HG03095 (cell line): ENCODE results near the gene CFAP410.
"Not testable (repeated sequence)": the region's sequence is repeated elsewhere in the genome, so short reads cannot be mapped to it uniquely, and the experiment has no call there.

Experiments used
- ATAC-seq: cut with Tn5 transposase; IDR thresholded peaks from one replicate; pipeline ENCODE4 v1.9.1; 2021; ENCODE audit warnings: moderate library complexity; ENCODE audit not compliant: unreplicated experiment

Gene CFAP410

DNA sequence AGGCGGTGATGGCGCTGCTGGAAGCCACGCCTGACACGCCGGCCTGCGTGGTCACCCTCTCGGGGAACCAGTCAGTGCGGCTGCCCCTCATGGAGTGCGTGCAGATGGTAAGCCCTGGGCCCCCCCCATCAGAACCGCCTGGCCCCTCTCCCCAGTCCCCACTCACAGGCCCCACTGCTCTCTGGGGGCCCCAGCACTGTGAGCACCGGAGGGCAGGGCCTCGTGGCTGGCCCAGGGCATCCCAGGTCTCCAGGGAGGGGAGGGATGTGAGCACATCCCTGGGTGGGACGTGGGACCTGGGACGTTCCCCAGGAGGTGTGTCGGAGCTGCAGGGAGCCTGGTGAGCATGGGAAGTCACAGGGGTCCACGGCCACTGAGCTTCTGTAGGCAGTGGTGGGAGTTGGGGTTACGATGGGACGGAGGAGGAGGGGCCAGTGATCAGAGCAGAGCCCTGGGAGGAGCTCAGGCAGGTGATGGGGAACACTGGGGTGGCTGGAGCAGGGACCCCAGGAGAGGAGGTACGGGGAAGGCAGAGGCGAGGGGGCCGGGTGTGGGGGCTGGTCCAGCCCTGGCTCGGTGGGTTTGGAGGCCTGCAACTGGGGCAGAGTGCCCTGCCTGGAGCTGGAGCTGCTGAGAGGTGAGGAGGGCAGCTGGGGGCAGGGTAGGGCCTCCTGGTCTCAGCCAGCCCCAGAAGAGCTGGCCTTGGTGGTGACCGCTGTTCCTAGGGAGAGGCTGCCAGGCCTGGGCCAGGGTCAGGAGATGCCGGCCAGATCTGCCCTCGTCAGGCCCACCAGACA, 20.5 kb downstream of the CFAP410 start:
- no peak for ATAC-seq

DNA sequence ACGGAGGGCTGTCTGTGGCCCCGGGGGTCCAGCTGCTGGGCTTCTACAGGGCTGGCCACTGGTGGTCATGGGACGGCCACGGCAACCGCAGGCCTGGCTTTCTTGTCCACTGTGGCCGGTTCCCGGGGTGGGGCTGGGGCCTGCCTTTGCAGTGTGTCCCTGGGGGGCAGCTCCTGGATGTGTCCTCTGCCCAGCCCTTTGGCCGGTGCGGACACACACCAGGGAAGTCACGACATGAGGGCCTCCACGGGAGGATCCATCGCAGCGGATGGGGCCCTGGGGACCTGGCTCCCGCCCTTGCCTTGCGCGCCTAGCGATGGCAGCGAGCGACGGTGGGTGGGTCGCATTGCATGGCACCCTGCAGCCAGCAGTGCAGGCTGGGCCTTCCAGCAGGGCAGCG, 21.3 kb downstream of the CFAP410 start:
- ATAC-seq = no peak

GRCh38 chr21:44317241-44317782, 21.9 kb downstream of the CFAP410 start:
- no peak for ATAC-seq

DNA sequence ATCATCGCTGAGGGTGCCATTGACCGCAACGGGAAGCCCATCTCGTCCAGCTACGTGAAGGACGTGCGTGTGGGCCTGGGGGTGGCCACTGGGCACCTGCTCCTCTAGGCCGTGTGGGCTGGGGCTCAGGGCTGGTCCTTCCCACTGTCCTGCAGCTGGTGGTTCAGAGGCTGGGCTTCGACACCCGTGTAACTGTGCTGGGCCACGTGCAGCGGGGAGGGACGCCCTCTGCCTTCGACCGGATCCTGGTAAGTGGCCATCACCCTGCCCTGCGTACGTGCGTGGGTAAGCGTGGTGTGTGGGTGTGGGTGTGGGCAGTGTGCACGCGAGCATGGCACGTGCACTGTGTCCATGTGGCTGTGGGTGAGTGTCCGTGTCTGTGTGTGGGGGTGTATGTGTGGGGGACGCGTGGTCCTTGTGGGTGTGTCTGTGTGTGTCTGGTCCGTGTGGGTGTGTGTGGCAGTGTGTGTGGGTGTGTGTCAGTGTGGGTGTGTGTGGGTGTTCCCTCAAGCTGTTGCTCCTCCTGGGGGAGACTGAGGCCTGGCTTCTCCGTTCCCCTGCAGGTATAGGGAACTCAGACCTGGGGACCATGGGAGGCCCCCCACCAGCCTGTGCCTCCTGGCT, 22.8 kb downstream of the CFAP410 start:
- no peak for ATAC-seq

DNA sequence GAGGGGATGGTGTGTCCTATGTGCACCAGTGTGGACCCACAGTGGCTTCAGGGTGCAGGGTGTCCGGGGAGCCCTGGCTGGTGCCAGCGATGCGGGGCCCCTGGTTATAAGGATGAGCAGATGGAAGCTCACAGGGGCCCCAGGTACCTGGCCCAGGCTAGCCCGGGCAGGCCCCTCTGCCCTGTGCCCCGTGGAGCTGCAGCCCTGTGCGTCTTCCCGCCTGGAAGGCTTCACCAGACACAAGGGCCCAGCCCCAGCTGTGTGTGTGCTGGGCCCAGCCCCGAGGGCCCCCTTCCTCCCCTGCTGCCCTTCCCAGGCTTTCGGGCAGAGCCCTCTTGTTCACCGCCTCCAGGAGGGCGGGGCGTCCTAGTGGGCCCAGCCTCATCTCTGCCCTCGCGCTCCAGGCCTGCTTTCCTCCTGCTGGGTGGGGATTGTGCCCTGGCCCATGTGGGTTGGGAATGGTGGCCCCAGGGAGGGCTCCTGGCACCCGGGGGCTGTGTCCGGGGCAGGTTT, 23.4 kb downstream of the CFAP410 start:
- ATAC-seq = no peak

GRCh38 chr21:44314561-44314960, 24.6 kb downstream of the CFAP410 start:
- ATAC-seq = no peak

DNA sequence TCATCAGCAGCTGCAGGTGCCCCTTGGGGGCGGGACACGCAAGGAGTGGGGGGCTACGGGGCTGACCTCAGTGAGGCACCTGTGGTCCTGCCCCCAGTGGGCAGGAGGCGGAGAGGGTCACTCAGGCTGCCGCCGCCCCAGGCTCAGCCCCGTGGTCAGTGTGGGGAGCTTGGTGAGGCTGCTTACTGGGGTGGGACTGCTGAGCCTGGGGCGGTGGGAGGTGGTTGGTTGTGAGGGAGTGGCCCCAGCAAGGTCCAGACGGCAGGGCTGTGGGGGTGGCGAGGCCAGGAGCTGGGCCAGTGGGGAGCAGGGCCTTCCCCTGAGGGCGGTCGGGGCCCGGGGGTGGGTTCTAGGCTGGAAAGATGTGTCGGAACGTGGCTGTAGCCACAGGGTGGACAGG, 25.1 kb downstream of the CFAP410 start:
- no peak for ATAC-seq

DNA sequence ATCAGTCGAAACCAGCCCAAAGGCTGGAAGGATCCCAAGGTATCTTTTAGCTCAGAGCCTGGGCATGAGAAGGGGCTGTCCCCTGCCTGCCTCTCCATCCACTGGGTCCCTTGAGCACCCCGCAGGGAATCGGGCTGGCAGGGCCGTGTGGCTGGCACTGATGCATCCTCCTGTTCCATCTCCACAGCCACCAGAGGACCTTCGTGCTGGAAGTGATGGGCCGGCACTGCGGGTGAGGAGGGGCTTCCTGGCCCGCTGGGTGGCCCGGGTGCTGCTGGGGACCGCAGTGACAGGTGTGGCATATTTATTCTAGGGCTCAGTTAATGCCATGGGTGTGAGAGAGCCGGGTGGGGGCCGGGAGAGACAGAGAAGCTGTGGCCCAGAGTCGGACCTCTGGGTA, 25.7 kb downstream of the CFAP410 start:
- no peak for ATAC-seq

- ATAC-seq = no peak
Measured at GRCh38 chr21:44312716-44313115, 26.5 kb downstream of the CFAP410 start.

DNA sequence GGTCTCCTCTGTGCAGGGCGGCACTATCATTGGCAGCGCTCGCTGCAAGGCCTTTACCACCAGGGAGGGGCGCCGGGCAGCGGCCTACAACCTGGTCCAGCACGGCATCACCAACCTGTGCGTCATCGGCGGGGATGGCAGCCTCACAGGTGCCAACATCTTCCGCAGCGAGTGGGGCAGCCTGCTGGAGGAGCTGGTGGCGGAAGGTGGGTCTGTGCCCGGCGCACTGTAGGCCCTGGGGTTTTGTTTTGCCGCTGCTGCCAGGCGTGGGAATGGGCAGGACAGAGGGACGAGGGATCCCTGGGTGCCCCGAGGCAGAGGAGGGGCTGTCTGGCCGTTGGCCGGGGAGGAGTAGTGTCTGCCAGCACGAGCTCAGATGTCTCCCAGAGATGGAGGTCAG, 27.1 kb downstream of the CFAP410 start:
- ATAC-seq = no peak

GRCh38 chr21:44310628-44311507, 28.3 kb downstream of the CFAP410 start:
- ATAC-seq = no peak

DNA sequence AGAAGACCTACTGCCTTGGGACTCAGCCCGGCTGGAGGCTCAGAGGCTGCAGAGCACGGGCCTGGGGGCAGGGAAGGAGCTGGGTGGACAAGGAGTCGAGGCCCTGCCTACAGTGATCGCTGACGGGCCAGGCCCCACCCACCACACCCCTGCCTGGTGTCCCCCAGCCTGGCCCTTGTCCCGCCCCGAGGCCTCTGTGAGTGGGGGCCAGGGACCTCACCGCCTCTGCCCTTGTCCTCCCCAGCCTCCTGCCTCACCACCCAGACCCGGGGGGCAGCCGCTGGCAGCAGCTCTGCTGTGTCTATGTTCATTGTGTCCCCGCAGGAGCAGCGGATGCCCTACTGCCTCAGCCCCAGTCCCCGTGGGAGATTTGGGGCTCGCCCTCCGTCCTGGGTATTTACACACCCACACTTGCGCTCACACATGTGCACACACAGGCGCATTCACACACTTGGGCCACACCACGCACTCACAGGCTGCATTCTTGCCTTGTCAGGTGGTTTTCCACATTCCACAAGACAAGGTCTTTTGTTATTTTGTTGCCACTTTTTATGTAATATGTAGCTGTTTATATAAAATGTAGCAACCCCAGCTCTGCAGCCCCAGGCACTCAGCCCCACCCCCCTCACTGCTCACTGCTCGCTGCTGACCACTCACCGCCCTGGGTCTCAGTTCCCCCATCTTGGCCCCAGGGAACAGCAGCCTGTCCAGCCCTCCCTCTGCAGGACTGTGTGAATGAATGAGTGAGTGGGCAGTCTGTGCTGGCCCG, 32.1 kb downstream of the CFAP410 start:
- ATAC-seq = no peak

GRCh38 chr21:44305691-44306090, 33.5 kb downstream of the CFAP410 start:
- ATAC-seq = no peak

DNA sequence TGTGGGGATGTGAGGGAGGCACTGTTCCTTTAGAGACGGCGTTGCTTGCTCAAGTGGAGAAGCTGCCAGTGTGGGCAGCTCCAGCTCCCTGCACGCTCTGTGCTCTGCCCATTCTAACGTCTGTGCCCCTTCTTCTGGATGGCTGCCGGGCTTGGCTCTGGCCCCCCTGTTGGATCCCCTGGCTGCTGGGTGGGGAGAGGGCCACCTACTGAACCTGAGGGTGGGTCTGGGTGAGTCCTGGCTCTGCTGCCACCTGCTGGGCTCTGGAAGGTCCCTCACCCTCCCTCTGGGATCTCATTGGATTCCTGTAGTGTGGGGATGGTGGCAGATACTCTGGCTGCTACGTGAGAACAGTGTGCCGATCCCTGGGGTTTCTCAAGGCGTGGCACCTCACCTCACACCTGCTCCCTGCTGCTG, 34.3 kb downstream of the CFAP410 start:
- ATAC-seq = no peak

GRCh38 chr21:44304011-44304616, 35.1 kb downstream of the CFAP410 start:
- no peak for ATAC-seq

- no peak for ATAC-seq
Measured at GRCh38 chr21:44303490-44303981, 35.7 kb downstream of the CFAP410 start.

DNA sequence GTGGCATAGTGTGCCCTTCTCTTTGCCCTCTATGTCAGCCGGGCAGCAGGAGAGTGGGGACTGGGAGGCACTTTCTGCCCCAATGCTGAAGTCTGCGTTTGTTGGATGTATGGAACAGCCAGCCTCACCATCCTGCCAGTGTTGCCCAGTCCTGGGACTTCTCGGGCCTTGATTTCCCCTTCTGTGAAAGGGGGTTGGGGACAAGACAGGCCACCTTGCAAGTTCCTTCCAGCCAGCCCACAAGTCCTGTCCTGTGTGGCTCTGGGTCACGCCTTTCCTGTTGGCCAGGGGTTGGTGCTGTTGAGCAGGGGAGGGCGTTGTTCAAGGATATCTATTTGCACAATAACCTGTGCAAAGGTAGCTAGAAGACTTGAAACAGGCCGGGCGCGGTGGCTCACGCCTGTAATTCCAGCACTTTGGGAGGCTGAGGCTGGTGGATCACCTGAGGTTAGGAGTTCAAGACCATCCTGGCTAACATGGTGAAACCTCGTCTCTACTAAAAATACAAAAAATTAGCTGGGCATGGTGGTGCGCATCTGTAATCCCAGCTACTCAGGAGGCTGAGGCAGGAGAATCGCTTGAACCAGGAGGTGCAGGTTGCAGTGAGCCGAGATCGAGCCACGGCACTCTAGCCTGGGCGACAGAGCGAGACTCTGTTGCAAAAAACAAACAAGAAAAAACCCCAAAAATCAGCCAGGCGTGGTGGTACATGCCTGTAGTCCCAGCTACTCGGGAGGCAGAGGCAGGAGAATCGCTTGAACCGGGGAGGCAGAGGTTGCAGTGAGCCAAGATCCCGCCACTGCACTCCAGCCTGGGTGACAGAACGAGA, 36.4 kb downstream of the CFAP410 start:
- not testable (repeated sequence) for ATAC-seq

DNA sequence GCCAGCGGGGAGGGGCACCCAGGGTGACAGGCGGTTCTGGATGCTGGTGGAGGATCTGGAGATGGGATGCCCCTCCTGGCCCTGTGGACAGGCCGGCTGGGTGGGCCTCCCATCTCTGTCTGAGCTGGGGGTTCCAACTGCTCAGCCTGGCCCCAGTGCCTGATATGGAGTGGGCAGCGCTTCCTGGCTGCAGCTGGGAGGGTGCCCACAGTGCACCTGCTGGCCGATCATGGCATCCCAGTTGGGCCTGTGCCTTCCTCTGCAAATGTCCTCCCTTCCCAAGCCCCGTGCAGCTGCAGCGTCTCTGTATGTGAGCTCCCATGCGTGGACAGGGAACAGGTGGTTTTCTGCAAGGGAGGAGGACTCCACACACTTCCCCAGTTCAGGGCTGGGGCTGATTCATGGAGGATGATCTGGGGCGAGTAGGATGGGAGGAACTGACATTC, 37.2 kb downstream of the CFAP410 start:
- ATAC-seq = no peak

GRCh38 chr21:44301141-44301540, 38.0 kb downstream of the CFAP410 start:
- no peak for ATAC-seq
